GM18507 (cell line): ENCODE results near the gene GOT1.

Experiments used
- DNase-seq: peaks from one replicate; pipeline ENCODE4 v3.0.0; 2011; ENCODE audit warnings: low read depth; ENCODE audit not compliant: insufficient read length; ENCODE audit errors: extremely low spot score
- FAIRE-seq: peaks from 2 replicates; lab custom pipeline; 2011; peaks lifted over from hg19 to GRCh38; lab: Jason Lieb, UNC

Gene GOT1

DNA sequence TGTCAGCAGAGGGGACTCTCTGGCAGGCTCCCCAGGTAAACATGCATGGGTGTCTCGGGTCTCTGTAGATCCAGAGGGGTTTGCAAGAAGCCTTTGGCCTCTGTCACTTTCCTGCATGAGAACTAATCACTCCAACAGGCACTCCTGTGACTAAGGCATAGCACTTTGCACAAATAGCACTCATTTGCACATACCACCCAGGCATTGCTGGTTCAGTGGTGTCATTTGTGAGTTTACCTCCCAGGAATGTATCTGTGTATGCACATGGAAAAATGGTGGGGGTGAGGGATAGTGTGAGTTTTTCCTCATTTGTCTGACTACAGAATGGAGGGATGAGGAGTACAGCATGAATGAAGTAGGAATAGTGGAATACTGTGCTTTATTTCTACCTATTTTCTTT lies 61.8 kb downstream of the GOT1 start:
- DNase-seq (no peak), FAIRE-seq (no peak)

DNA sequence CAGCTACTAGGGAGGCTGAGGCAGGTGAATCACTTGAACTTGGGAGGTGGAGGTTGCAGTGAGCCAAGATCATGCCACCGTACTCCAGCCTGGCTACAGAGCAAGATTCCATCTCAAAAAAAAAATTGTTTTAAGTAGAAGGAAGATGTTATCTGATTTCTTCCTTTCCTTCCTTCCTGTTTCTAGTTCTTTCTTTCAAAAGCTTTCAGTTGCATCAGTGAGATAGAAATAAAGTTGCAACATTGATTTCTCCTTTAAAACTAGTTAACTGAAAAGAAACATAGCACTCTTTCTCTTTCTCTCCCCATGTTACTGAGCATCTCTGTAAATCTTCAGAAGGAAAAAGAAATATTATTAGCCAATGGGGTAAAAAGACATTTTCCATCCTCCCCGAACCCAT lies 63.8 kb downstream of the GOT1 start:
- DNase-seq = no peak
- FAIRE-seq = no peak

- FAIRE-seq = no peak
These were observed 64.7 kb downstream of the GOT1 start for GRCh38 chr10:99365736-99366135.

DNA sequence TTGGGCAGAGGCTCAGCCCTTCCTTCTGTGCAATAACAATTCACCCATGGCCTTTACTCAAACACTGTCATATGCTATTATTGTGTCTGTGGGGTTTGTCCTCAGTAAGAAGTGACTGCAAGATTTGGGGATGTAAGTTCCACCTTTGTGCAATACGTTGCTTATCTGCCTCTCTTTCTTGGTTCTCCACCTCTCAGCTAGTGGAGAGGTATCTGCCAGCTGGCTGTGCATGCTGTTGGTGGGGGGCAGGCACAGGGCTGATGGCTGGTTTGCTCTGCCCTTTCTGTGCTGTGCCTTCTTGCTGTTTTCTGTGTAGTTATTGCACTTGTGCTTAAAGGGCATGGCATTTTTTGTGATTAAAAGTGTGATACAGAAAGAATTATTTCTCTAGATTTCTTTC lies 65.1 kb downstream of the GOT1 start:
- DNase-seq (no peak), FAIRE-seq (no peak)

More at GRCh38 chr10:99365736-99366135, 64.7 kb downstream of the GOT1 start:
- DNase-seq = no peak

DNA sequence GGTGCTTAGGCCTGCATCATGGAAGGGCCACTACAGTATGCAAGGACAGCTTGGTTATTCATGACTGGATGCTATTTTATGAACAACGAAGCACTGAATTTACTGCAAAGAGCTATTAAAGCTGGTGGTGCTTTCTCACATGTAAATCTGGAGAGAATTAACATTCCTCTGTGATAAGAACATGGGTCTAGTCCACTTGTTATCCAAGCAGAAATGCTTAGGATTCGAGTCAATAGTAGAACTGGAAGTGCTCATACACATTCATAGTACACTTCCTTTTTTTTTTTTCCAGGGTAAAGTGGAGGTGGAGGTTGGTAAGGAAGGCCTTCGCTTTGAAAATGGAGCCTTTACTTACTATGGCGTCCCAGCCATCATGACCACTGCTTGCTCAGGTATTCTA lies 66.3 kb downstream of the GOT1 start:
- DNase-seq = no peak
- no peak for FAIRE-seq

DNA sequence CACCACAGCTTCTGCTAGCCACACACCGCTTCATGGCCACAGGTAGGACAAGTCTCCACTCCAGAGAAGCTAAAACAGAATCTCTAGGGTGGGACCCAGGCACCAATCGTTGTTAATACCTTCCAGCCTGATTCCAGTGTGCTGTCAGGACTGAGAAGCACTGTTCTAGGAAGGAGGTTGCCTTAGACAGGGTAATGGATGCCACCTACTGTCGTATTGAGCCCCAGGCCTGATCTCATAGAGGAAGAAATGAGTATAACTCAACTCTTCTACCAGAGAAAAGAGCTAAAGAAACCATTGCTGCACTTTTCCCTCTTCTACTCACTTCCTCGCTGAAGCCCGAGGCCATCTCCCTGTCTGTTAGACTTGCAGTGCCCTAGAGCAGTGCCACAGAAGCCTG lies 69.5 kb downstream of the GOT1 start:
- FAIRE-seq (no peak), DNase-seq (no peak)

- DNase-seq = no peak
- FAIRE-seq = no peak
These were observed 72.3 kb downstream of the GOT1 start for GRCh38 chr10:99358101-99358500.

DNA sequence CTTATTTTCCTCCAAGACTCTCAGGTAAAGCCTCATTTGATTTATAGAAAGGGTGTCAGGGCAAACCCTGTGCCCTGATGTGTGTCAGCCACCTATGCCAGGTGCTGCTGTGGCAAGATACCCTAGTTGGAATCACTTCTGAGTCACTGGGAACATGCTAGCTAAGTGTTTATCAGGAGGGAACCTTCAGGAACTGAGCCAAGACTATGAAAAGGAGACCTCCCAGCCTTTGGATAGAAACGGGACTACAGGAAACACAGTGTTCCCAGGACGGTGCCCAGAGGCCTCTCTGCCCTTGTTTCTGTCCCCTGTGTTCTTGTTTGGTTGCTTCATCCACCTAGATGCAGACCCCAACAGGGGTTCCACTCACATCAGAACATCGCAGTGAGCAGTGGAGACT lies 72.7 kb downstream of the GOT1 start:
- DNase-seq (no peak), FAIRE-seq (no peak)

- FAIRE-seq (no peak), DNase-seq (no peak)
These were observed 77.2 kb downstream of the GOT1 start for GRCh38 chr10:99353182-99353581.

DNA sequence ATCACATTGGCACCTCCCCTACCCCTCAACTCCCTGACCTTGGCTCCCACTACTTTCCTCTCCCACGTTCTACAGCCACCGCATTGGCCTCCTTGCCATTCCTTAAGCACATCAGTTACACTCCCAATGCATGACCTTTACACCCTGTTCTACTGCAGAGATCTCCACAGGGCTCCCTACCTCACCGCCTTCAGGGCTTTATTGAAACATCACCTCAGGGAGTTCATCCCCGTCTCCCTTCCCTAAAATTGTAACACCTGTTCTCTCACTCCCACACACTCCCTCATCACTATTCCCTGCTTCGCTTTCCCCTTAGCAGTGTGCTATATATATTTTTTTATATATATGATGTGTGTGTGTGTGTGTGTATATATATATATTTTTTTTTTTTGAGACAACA lies 82.8 kb downstream of the GOT1 start:
- FAIRE-seq (no peak), DNase-seq (no peak)
